HCEC 1CT (cell line): ENCODE data around the gene HMGCL.
A peak's percentile ranks its signal among the peaks of the same experiment; 100 is the strongest.
"Not testable (repeated sequence)": the region's sequence is repeated elsewhere in the genome, so short reads cannot be mapped to it uniquely, and the experiment has no call there.

Source experiments
- DNase-seq: peaks from one replicate; pipeline ENCODE4 v3.0.0-alpha.2; 2017

Gene HMGCL

DNA sequence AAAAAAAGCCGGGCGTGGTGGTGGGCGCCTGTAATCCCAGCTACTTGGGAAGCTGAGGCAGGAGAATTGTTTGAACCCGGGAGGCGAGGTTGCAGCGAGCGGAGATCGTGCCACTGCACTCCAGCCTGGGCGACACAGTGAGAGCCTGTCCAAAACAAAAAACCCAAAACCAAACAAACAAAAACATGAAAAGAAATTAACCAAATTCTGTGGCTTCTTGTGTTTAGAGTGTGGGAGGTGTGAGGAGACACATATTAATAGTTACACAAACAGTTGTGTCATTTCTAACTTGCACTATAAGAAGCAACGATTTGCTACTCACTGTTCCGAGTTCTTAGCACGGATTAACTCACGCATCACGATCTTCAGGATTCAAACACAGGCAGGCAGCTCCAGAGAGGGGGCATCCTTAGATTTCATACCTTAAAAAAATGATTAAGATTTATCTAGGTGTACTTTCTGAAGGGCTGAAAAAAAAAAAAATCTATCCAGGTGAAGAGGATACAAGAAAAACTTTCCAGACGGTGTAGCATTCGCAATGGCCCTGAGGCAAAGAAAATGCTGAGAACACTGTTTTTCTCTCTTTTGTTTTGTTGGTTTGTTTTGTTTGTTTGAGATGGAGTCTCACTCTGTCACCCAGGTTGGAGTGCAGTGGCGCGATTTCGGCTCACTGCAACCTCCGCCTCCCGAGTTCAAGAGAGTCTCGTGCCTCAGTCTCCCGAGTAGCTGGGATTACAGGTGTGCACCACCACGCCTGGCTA is 713 bp upstream of the HMGCL start:
- DNase-seq = no peak

- no peak for DNase-seq
Observed at GRCh38 chr1:23824711-23825075, 536 bp downstream of the HMGCL start.

DNA sequence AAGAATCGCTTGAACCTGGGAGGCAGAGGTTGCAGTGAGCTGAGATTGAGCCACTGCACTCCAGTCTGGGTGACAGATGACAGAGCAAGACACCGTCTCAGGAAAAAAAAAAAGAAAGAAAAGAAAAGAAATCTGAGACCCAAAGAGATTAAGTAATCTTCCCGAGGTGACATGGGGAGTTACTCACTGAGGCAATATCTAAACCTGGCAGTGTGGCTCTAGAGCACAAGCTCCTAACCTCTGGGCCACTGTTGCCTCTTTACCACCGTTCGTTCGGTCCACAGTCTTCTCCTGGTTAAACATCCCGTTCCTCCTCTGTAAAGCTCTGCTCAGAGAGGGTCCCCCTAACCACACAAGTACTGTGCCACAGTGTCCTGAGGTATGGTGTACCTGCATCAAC is 1.5 kb downstream of the HMGCL start:
- DNase-seq = no peak

- no peak for DNase-seq
Observed at GRCh38 chr1:23817633-23818032, 7.6 kb downstream of the HMGCL start.

- no peak for DNase-seq
Observed at GRCh38 chr1:23816906-23817305, 8.3 kb downstream of the HMGCL start.

DNA sequence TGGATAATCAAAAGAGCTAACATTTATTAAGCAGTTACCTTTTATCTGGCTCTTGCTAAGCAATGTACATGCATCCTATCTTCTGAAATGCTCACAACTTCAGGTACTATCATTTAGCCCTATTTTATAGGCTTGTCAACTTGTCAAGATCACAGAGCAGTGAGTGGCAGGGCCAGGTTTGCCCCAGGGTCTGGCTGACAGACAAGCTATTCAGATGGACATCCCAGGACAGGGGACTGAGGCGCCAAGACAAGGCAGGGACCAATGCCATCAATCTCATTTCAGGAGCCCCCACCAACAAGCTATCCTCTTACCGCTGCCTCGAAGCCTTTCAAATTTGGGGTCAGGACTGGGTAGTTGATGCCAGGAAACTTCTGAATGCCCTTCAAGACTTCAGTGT is 8.9 kb downstream of the HMGCL start:
- DNase-seq = no peak

GRCh38 chr1:23814016-23814415 is 11.2 kb downstream of the HMGCL start:
- no peak for DNase-seq

DNA sequence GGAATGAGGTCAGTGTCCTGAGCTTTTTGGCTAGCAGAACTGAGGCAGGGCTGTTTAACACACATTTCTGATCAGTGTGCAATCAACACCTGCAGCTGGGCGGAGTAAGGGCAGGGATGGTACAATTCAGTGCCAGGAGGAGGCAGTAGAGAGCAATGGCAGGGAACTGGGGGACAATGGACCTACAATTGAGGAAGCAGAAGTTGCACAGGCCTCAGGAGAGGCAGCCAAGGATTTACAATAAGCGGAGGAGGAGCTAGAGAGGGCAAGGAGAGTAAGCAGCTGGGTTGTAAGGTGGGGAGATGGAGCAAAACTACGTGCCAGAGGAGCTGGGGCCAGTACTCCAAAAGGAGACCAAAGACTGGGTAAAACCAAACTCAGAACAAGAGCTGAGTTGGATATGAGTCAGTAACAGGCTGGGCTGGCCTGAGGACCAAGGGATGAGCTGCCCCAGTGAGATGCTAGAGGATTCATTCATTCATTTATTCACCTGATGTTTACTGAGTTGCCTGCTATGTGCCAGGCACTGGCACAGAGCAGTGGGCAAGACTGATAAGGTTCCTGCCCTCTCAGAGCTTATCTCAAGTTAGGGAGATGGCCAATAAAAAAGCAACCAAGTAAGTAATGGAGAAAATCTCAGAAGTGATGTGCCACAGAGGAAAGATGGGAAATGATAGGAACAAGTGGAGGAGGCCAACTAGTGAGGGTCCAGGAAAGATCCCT is 14.2 kb downstream of the HMGCL start:
- peak; percentile 31 for DNase-seq

- DNase-seq = peak; percentile 59
Observed at GRCh38 chr1:23809751-23810171, 15.5 kb downstream of the HMGCL start.

GRCh38 chr1:23807453-23807852 is 17.8 kb downstream of the HMGCL start:
- no peak for DNase-seq

DNA sequence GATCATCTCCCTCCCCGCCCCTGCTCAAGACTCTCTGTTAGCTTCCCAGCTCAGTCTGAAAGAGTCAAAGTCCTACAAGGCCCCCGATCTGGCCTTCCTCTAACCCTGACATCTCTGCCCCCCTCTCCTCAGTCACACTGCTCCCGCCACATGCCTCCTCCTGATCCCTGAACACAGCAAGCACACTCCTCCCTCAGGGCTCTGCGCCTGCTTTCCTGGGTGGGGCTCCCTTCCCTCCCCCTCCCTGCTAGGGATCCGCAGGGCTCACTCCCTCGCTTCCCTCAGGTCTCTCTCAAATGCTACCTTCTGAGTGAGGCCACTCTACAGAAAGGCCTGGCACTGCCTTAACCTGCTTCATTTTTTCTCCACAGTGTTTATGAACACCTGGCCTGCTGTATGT is 18.9 kb downstream of the HMGCL start:
- no peak for DNase-seq

GRCh38 chr1:23805025-23805424 is 20.2 kb downstream of the HMGCL start:
- no peak for DNase-seq

DNA sequence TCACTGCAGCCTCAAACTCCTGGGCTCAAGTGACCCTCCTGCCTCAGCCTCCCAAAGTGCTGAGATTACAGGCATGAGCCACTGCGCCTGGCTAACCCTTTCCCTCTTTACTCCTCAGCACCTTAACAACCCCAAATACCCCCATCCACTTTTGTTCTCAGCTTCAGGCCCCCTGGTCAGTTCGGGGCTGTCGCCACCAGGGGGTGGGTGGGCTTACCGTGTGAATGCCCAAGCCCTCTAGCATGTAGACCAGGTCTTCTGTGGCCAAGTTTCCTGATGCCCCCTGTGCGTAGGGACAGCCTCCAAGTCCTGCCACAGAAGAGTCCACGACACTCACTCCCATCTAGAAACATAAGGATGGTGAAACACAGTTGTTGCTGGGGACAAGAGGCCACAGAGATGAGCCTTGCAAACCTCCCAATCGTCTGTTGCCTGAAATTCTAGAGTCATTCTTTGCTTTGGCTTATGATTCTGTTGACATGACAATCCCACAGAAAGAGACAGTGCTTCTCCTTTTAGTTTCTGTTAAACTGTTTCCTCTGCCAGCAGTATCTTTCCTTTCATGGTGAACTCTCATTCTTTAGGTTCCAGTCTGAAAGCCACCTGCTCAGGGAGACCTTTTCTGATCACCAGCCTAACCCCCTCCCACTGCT is 20.9 kb downstream of the HMGCL start:
- DNase-seq = no peak

GRCh38 chr1:23803674-23804073 is 21.6 kb downstream of the HMGCL start:
- no peak for DNase-seq

GRCh38 chr1:23802809-23803342 is 22.4 kb downstream of the HMGCL start:
- not testable (repeated sequence) for DNase-seq

DNA sequence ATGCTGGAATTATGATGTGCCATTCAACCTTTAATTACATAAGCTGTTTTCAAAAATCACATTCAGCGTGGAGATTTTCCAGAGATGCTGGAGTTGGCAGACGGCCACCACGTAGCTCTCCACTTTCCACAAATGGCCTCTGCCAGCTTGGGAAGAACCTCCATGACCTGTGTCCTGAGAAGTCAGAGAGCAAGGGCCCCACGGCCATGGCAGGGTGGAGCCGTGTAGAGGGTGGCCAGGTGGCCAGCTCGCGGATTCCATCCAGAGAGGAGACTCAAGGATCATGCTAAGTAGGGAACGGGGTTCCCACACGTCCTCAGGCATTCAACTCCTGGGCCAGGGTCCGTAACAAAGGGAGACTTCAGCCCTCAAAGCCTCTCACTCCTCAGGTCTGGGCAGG is 23.4 kb downstream of the HMGCL start:
- DNase-seq = no peak

DNA sequence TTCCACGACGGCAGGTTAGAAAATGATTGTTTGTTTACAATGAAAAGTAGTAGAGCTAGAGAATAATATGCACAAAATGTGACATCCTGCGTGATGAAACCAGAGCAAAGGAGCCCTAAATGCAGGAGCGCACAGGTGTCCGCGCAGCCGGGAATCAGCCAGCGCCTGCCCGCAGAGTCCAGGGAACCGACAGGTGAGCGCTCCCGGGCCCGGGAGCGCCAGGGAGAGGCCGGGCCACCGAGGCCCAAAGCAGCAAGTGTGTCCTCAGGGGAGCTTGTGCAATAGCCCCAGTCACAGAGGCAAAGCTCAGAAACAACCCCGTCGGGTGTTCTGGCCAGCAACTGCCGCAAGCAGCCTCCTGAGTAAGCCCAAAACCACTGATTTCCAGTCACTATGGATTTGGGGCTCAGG is 23.9 kb downstream of the HMGCL start:
- no peak for DNase-seq

DNA sequence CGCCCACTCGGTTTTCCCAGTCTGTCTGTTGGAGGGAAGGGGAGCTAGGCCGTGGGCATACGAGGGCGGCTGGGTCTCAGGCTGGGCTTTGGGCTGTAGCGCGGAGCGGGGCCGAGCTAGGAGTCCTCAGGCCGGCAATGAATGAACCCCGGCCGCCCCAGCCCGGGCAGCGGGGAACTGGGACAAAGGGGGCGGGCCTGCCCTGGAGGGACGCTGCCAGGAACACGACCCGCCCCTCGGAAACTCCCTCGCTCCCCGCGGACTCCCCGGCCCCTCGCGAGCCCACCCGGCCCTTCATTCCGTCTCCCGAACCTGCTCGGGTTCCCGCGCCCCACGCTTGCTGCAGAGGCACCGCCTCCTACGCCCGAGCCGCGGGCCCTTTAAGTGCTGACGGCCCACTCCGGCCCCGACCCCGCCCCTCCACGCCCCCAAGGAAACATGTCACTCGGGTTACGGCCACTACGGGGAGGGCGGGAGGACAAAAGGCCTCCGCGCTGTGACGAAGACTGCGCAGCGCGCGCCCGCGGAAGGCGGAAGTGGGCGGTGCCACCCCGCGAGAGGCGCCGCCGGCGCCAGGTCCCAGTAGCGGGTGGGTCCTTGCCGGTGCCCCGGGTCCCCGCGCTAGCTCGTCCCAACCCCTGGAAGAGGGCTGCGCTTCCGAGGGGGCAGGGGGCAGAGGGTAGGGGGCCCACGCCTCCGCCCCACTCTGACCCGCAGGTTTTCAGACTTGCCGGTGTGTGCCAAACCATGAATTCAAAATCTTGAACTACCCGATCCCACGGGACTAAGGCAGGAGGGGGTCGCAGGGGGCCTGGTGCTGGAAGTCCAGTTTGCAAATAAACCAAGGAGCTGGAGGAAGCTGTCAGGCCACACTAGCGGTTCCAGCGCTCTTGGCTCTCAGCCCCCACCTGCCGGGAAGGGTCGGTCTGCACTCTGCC is 24.6 kb downstream of the HMGCL start, which contains the start of gene GALE:
Gene GALE, minus strand, starts transcription at position 355 of the 938 bp plus-strand sequence. CDS start 1,747 bp downstream, outside the sequence.
- peak; percentile 95 for DNase-seq

GRCh38 chr1:23799570-23800399 is 25.4 kb downstream of the HMGCL start:
- peak; percentile 51 for DNase-seq

DNA sequence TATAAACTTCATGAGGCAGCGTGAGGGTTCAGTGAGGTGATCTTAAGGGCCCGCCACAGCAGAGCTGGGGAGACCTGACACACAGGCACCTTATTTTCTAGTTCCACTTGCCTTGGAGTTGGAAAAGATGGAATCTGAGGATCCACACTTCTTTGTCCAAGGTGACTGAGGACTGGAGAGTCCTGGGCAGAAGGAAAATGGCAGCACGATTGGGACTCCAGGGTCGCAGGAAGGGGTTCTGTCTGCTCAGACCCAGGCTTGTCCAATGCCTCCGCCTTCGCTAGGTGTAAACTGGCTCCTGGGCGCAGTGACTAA is 26.0 kb downstream of the HMGCL start:
- DNase-seq = no peak

DNA sequence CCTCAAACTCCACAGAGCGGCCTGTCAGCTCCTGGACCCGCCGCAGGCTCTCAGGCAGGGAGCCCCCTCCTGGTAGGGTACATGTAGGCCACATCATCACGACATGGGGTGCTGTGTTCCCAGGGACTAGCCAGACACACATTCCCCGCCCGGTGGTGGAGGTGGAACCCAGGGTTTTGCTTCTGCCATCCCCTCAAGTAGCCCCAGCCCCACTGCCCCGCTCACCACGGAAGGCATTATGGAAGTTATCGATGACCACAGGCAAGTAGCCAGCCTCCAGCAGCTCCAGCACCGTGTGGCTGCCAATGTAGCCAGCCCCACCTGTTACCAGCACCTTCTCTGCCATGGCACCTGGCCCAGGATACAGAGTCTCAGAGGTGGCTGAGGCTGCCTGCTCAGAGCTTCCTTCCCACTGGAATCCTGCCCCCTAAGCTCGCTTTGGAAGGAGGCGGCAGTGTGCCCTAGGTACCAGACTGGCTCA is 26.5 kb downstream of the HMGCL start:
- DNase-seq = no peak
